ENCODE results near the gene ECM1.

The ECM1 gene

DNA sequence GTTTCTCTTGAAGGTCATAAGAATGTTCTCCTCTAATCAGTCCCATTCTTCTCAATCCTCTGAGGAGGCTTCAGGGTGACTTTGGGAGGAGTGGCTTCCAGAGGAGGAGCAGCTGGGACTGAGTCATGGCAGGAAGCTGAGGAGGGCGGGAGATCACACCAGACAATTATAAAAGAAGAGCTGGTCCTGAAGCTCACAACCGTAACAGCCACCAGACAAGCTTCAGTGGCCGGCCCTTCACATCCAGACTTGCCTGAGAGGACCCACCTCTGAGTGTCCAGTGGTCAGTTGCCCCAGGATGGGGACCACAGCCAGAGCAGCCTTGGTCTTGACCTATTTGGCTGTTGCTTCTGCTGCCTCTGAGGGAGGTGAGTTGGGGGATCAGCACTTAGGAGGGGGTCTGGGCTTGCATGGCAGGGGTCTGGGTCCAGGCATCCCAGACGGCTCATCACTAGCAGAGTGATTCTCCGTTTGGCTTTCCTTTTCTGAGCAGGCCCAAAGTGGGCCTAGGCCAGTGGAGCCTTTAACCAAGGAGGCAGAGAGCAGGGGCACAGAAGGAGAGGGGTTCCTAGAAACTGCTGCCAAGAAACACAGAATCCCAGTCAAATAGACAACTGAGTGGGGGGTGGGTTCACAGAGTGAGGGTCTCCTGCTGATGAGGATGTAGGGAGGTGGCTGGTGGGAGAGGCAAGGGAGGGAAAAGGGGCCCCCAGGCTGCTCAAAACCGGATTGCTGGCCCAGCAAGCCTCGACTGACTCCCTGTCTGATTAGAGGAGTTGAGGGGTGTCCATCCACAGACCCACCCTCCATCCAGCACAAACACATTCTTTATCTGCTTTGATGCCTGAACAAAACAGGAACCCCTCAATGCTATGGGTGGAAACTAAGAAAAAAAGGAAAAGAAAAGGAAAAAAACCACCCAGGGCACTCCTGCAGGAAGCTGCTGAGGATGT, at the start of gene ECM1:
Gene ECM1 (plus strand): TSS at position 198 of the 953 bp plus-strand sequence. CDS start 101 bp downstream, at position 299.
- H3K27ac ChIP-seq = peak within 1 kb of the TSS; percentile 12; the same call in 1 of the 2 replicates
- TF ChIP-seq, protein P1, sequence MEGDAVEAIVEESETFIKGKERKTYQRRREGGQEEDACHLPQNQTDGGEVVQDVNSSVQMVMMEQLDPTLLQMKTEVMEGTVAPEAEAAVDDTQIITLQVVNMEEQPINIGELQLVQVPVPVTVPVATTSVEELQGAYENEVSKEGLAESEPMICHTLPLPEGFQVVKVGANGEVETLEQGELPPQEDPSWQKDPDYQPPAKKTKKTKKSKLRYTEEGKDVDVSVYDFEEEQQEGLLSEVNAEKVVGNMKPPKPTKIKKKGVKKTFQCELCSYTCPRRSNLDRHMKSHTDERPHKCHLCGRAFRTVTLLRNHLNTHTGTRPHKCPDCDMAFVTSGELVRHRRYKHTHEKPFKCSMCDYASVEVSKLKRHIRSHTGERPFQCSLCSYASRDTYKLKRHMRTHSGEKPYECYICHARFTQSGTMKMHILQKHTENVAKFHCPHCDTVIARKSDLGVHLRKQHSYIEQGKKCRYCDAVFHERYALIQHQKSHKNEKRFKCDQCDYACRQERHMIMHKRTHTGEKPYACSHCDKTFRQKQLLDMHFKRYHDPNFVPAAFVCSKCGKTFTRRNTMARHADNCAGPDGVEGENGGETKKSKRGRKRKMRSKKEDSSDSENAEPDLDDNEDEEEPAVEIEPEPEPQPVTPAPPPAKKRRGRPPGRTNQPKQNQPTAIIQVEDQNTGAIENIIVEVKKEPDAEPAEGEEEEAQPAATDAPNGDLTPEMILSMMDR (IDR thresholded peaks at IDR 0.05) = no peak
- no peak for TF ChIP-seq ZFX (IDR thresholded peaks at IDR 0.05; ENCODE audit: borderline replicate concordance)

DNA sequence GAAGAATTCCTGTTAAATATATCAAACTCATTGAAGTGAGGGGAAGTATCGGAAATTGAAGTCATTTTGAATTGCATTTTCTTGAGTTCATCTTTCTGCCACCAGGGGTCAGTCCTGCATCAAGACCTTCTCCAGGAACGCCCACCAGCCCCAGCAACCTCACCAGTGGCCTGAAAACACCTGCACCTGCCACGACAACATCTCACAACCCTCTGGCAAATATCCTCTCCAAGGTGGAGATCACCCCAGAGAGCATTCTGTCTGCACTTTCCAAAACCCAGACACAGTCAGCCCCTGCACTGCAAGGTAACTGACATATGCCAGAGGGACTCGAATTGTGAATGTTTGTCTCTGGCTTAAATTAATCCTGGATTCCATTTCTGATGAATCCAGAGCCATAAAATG, 43.5 kb upstream of the ECM1 start:
- TF ChIP-seq ZFX (IDR thresholded peaks at IDR 0.05; ENCODE audit: borderline replicate concordance) = no peak
- TF ChIP-seq, protein P1 (IDR thresholded peaks at IDR 0.05) = peak; percentile 94
- H3K27ac ChIP-seq = no peak overlapping the region

DNA sequence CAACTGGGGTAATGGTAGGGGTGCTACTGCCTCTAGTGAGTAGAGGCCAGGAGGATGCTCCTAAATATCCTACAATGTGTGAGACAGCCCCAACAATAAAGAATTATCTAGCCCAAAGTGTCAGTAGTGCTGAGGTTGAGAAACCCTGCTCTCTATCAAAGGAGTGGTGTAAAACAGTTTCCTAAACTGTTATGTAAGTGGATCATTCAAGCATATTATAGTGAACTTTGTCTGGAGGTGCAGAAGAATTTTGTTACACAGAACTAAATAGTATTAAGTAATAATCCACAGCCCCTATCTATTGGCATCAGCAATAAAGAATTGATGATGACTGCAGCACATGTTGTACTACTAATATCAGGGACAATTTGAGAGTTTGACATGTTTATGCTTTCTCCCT, 40.9 kb upstream of the ECM1 start:
- TF ChIP-seq ZFX (IDR thresholded peaks at IDR 0.05; ENCODE audit: borderline replicate concordance) = no peak
- TF ChIP-seq, protein P1 (IDR thresholded peaks at IDR 0.05) = no peak
- H3K27ac ChIP-seq = no peak overlapping the region

DNA sequence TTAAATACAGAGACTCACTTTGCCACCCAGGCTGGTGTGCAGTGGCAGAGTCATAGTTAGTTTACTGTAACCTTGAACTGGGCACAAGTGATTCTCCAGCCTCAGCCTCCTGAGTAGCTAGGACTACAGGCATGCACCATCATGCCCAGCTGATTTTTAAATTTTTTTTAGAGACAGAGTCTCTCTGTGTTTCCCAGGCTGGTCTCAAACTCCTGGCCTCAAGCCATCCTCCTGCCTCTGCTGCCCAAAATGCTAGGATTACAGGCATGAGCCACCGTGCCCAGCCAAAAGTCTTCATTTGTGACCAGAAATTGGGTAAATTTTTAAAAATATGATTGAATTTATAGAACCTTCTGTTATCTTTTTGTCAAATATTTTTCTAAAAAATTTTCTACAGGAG, 38.6 kb upstream of the ECM1 start:
- H3K27ac ChIP-seq = 0 out of 2 replicates have a peak overlapping the region, but pooled peaks have one; percentile 2

DNA sequence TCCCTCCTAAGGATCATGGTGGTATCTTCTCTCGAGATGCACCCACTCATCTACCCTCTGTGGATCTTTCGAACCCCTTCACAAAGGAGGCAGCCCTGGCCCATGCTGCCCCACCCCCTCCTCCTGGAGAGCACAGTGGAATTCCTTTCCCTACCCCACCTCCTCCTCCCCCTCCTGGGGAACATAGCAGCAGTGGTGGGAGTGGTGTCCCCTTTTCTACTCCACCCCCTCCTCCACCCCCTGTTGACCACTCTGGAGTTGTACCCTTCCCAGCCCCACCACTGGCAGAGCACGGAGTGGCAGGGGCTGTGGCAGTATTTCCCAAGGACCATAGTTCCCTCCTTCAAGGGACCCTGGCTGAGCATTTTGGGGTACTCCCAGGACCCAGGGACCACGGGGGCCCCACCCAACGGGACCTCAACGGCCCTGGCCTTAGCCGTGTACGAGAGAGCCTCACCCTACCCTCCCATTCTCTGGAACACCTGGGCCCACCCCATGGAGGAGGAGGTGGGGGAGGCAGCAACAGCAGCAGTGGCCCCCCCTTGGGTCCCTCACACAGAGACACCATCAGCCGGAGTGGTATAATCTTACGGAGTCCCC, 35.2 kb upstream of the ECM1 start:
- no peak overlapping the region for H3K27ac ChIP-seq
- TF ChIP-seq ZFX (IDR thresholded peaks at IDR 0.05; ENCODE audit: borderline replicate concordance) = no peak
- TF ChIP-seq, protein P1 (IDR thresholded peaks at IDR 0.05) = no peak

More for the DNA sequence above, 38.6 kb upstream of the ECM1 start:
- TF ChIP-seq, protein P1 (IDR thresholded peaks at IDR 0.05) = no peak
- no peak for TF ChIP-seq ZFX (IDR thresholded peaks at IDR 0.05; ENCODE audit: borderline replicate concordance)

DNA sequence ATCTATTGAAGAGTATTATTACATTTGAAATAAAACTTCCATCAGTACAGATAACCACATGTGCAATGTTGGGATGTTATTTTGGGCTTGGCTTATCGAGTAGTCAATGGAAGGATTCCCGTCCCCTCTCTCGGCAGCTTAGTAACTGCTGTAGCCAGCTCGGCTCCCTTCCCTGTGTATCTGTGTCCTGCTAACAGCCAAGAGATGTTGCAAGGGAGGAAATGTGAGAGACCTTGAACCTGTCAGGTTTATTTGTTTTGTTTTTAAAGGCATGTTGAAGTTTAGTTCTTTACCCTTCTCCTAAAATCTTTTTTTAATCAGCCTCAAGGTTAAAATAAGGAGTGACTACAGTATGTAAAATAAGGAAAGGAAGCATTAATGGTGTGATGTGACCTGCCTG, 34.2 kb upstream of the ECM1 start:
- no peak for TF ChIP-seq ZFX (IDR thresholded peaks at IDR 0.05; ENCODE audit: borderline replicate concordance)
- H3K27ac ChIP-seq = no peak overlapping the region

DNA sequence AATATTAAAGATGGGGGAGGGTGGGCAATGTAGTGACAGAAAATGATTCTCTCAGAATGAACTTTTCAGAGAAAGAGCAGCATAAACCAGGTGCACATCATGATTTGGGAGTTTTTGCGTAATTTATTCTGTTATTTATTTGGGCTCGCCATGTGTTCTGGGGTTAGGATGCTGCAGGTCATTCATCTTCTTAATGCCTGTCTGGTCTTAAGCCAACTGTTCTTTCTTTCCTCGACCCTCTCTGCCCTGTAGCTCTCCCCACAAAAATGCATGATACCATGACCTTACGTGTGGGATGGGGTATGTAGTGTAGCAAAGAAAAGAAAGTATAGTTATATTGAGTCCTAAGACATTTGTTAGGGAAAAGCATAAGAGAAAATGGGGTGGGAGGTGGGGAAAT, 33.0 kb upstream of the ECM1 start:
- TF ChIP-seq ZFX (IDR thresholded peaks at IDR 0.05; ENCODE audit: borderline replicate concordance) = no peak
- TF ChIP-seq, protein P1 (IDR thresholded peaks at IDR 0.05) = no peak
- no peak overlapping the region for H3K27ac ChIP-seq

Data from 22Rv1 (cell line).